IMR-90 (cell line): ENCODE data around the gene MET. TPM values are rescaled to one million over a fixed set of nuclear protein-coding genes. Genes with fewer than 3 reads are reported as not detected.

Experiments used
- ATAC-seq: fragments of 200-7000 bp; cut with Tn5 transposase; 2 replicates; pipeline ENCODE4 v1.9.1; 2020; ENCODE audit warnings: low read depth, mild to moderate bottlenecking, moderate library complexity
- BruUV-seq: library from RNA; stranded (reverse); fragments of 400-500 nt; replicated peaks from 2 replicates; lab custom pipeline; 2021; lab: Mats Ljungman, UMichigan
- CTCF ChIA-PET: fragments of 300-600 bp; formaldehyde crosslinking; extraction: SDS; loops from one replicate; lab custom pipeline; 2021; ENCODE audit warnings: antibody characterized with exemption; lab: Yijun Ruan, JAX
- POLR2A ChIA-PET: fragments of 300-600 bp; sonication (Branson Sonifier 250); formaldehyde crosslinking; loops from one replicate; lab custom pipeline; 2022; ENCODE audit warnings: antibody characterized with exemption; ENCODE audit not compliant: unreplicated experiment; lab: Charles Lee
- DNase-seq: peaks from one replicate; pipeline ENCODE4 v3.0.0; 2013
- H2AFZ ChIP-seq: replicated peaks from 2 replicates; pipeline ENCODE3; 2013; ENCODE audit warnings: low read length, mild to moderate bottlenecking; ENCODE audit not compliant: poor library complexity
- H2AK5ac ChIP-seq: 2 replicates; pipeline ENCODE4 v1.6.1; 2013; ENCODE audit warnings: low read depth, low read length, inconsistent platforms
- H2AK9ac ChIP-seq: replicated peaks from 2 replicates; pipeline ENCODE3; 2013; ENCODE audit warnings: mild to moderate bottlenecking, low read depth, low read length, moderate library complexity; ENCODE audit not compliant: poor library complexity
- H2BK120ac ChIP-seq: 2 replicates; pipeline ENCODE4 v1.6.1; 2013; ENCODE audit warnings: low read depth, low read length, inconsistent platforms
- H2BK15ac ChIP-seq: 3 replicates; pipeline ENCODE4 v1.6.1; 2013; ENCODE audit warnings: low read depth, low read length, inconsistent platforms
- H2BK20ac ChIP-seq: 2 replicates; pipeline ENCODE4 v1.6.1; 2013; ENCODE audit warnings: low read depth, mild to moderate bottlenecking, inconsistent platforms, low read length, moderate library complexity
- H2BK5ac ChIP-seq: 2 replicates; pipeline ENCODE4 v1.6.1; 2013; ENCODE audit warnings: mild to moderate bottlenecking, low read depth, low read length, inconsistent platforms; ENCODE audit not compliant: poor library complexity, severe bottlenecking
- H3K14ac ChIP-seq: replicated peaks from 2 replicates; pipeline ENCODE4 v1.6.1; 2013; ENCODE audit warnings: low read depth, low read length, inconsistent platforms
- H3K18ac ChIP-seq: 2 replicates; pipeline ENCODE4 v1.6.1; 2013; ENCODE audit warnings: low read depth, low read length, control low read depth
- H3K23ac ChIP-seq: 2 replicates; pipeline ENCODE4 v1.6.1; 2013; ENCODE audit warnings: low read depth, low read length, inconsistent platforms
- H3K27ac ChIP-seq: 2 replicates; pipeline ENCODE4 v1.5.1; 2013; ENCODE audit warnings: mild to moderate bottlenecking, control low read depth, low read length; ENCODE audit not compliant: insufficient read depth
- H3K27me3 ChIP-seq: 2 replicates; pipeline ENCODE4 v1.6.1; 2013; ENCODE audit warnings: low read length; ENCODE audit not compliant: control insufficient read depth, insufficient read depth
- H3K36me3 ChIP-seq: 2 replicates; pipeline ENCODE4 v1.6.1; 2013; ENCODE audit warnings: low read length, mixed read lengths; ENCODE audit not compliant: control insufficient read depth, insufficient read depth
- H3K4ac ChIP-seq: 2 replicates; pipeline ENCODE4 v1.6.1; 2013; ENCODE audit warnings: low read depth, low read length, inconsistent platforms
- H3K4me1 ChIP-seq: 2 replicates; pipeline ENCODE4 v1.6.1; 2013; ENCODE audit warnings: low read length, mixed read lengths; ENCODE audit not compliant: control insufficient read depth, insufficient read depth
- H3K4me2 ChIP-seq: 2 replicates; pipeline ENCODE4 v1.6.1; 2013; ENCODE audit warnings: low read depth, mild to moderate bottlenecking, control low read depth, low read length, moderate library complexity
- H3K4me3 ChIP-seq: 2 replicates; pipeline ENCODE4 v1.5.1; 2013; ENCODE audit warnings: low read depth, mild to moderate bottlenecking, control low read depth, low read length, moderate library complexity; ENCODE audit not compliant: insufficient read depth
- H3K56ac ChIP-seq: 2 replicates; pipeline ENCODE4 v1.6.1; 2013; ENCODE audit warnings: low read length, inconsistent platforms; ENCODE audit not compliant: insufficient read depth; ENCODE audit errors: extremely low read depth
- H3K79me1 ChIP-seq, 2 experiments: 2 replicates each; pipeline ENCODE4 v1.6.1; 2013; ENCODE audit warnings: low read length in 2 of 2, inconsistent platforms in 1 of 2, low read depth in 1 of 2
- H3K9ac ChIP-seq: 2 replicates; pipeline ENCODE4 v1.6.1; 2013; ENCODE audit warnings: low read depth, low read length, control low read depth
- H3K9me1 ChIP-seq: 2 replicates; pipeline ENCODE4 v1.6.1; 2013; ENCODE audit warnings: low read length, inconsistent platforms; ENCODE audit not compliant: insufficient read depth
- H3K9me3 ChIP-seq: 2 replicates; pipeline ENCODE4 v1.6.1; 2013; ENCODE audit warnings: low read length; ENCODE audit not compliant: control insufficient read depth, insufficient read depth
- H4K20me1 ChIP-seq: 2 replicates; pipeline ENCODE4 v1.6.1; 2013; ENCODE audit warnings: low read length, inconsistent platforms; ENCODE audit not compliant: insufficient read depth
- H4K5ac ChIP-seq: 2 replicates; pipeline ENCODE4 v1.6.1; 2013; ENCODE audit warnings: mild to moderate bottlenecking, low read depth, low read length, control low read depth
- H4K8ac ChIP-seq, 2 experiments: 2 replicates each; pipeline ENCODE4 v1.6.1; 2013; ENCODE audit warnings: low read depth in 2 of 2, low read length in 2 of 2, control low read depth in 1 of 2, inconsistent platforms in 1 of 2
- H4K91ac ChIP-seq: 2 replicates; pipeline ENCODE4 v1.6.1; 2013; ENCODE audit warnings: low read depth, low read length, inconsistent platforms; ENCODE audit not compliant: insufficient read depth
- BHLHE40 ChIP-seq: fragments of 150-350 bp; IDR thresholded peaks from 2 replicates; pipeline ENCODE4 v1.6.1; 2016; ENCODE audit warnings: mild to moderate bottlenecking, low read depth, low read length
- MAZ ChIP-seq: IDR thresholded peaks from 2 replicates; pipeline ENCODE4 v1.6.1; 2012; ENCODE audit warnings: low read depth, mild to moderate bottlenecking, low read length, improper control_type of control experiment, moderate library complexity, borderline replicate concordance
- POLR2A ChIP-seq: IDR thresholded peaks from 2 replicates; pipeline ENCODE4 v1.6.1; 2012; ENCODE audit warnings: mild to moderate bottlenecking, low read depth, low read length
- USF2 ChIP-seq: fragments of 150-350 bp; IDR thresholded peaks from 2 replicates; pipeline ENCODE4 v1.6.1; 2017; ENCODE audit warnings: mild to moderate bottlenecking, antibody characterized with exemption, low read length, low read depth
- WGBS, 2 experiments: methylation state at CpG; one replicate each; pipeline versions ENCODE4 v1.1.5 to v1.1.7; 2013; ENCODE audit warnings: missing lambda C conversion rate in 2 of 2; ENCODE audit not compliant: insufficient read length in 1 of 2; ENCODE audit errors: extremely low coverage in 2 of 2; 5-methylcytosine and 5-hydroxymethylcytosine counted together
- dilution Hi-C: fragments of 300-500 bp; cut with HindIII; formaldehyde crosslinking; loops from one replicate; pipeline ENCODE4 v1.14.3; 2018; ENCODE audit warnings: low sequenced_read_pairs; ENCODE audit not compliant: unreplicated experiment
- in situ Hi-C: fragments of 300-500 bp; cut with MboI; formaldehyde crosslinking; loops from 3 replicates; pipeline ENCODE4 v1.14.3; 2019; ENCODE audit warnings: low sequenced_read_pairs, inconsistent platforms, mixed read lengths
- intact Hi-C: fragments of 100-400 bp; cut with micrococcal nuclease; formaldehyde crosslinking; loops from 2 replicates; pipeline ENCODE4 v1.10.0; 2022
- polyA plus RNA-seq, 3 experiments: library from polyadenylated mRNA; depleted of rRNA; stranded (reverse); fragments of >200 nt; gene quantifications; 2 replicates each; pipeline ENCODE4 v1.2.3, GENCODE V29; 2012; ENCODE audit warnings: low replicate concordance in 1 of 3
- total RNA-seq: library from RNA; depleted of rRNA; stranded (reverse); fragments of >200 nt; gene quantifications from 2 replicates; pipeline ENCODE4 v1.2.3, GENCODE V29; 2012

MET gene
- total and polyA plus RNA-seq, 2 of the 4 experiments (the other 2 are of a cell fraction) = 15.0 to 84.6 TPM

- Histone ChIP-seq H3K4me1 (peaks cover 2% of the 10 kb centered on the region; the same call in 1 of the 2 replicates), H3K27ac (no peak overlapping the region), H4K91ac (no peak overlapping the region), H4K5ac (no peak overlapping the region), H2BK15ac (no peak overlapping the region), H3K9me1 (0 out of 2 replicates have a peak, but pooled peaks cover 2% of the 10 kb centered on the region), H2AK9ac (no peak overlapping the region), H3K23ac (no peak overlapping the region), H4K20me1 (no peaks in the 10 kb centered on the region), H2BK20ac (no peak overlapping the region), H3K56ac (no peak overlapping the region), H2BK120ac (no peak overlapping the region), H4K8ac (no peak overlapping the region), H3K14ac (no peak overlapping the region), H3K27me3 (no peaks in the 10 kb centered on the region), H3K9ac (no peak overlapping the region), H2AFZ (no peak overlapping the region), H3K36me3 (no peaks in the 10 kb centered on the region), H3K4me2 (no peak overlapping the region), H3K9me3 (no peaks in the 10 kb centered on the region), H2BK5ac (no peak overlapping the region), H3K4ac (no peak overlapping the region), H3K79me1 (peaks cover 0 to 4% of the 10 kb centered on the region in 2 experiments; a peak in 1 of 4 replicates), H2AK5ac (no peak overlapping the region), H3K18ac (no peak overlapping the region), H3K4me3 (no peak overlapping the region)
- POLR2A ChIA-PET = no interaction called here
- TF ChIP-seq MAZ (no peak), USF2 (no peak), POLR2A (no peak), BHLHE40 (no peak)
- CTCF ChIA-PET = no interaction called here
- intact Hi-C loops = no loop called here
- DNase-seq = no peak
- in situ Hi-C loops = no loop called here
- ATAC-seq = no peak
- BruUV-seq = no TSS peak
- no CpG with 5 or more reads among the region's 3 CpGs for WGBS, 2 experiments
- dilution Hi-C loops = no loop called here
Observed at GRCh38 chr7:116766881-116767280, 94.9 kb downstream of the MET start.
